ENCODE results near the gene SMIM12.

GRCh38 chr1:34865981-34866761 lies 6.6 kb upstream of the SMIM12 start:
- TF ChIP-seq, protein P1, sequence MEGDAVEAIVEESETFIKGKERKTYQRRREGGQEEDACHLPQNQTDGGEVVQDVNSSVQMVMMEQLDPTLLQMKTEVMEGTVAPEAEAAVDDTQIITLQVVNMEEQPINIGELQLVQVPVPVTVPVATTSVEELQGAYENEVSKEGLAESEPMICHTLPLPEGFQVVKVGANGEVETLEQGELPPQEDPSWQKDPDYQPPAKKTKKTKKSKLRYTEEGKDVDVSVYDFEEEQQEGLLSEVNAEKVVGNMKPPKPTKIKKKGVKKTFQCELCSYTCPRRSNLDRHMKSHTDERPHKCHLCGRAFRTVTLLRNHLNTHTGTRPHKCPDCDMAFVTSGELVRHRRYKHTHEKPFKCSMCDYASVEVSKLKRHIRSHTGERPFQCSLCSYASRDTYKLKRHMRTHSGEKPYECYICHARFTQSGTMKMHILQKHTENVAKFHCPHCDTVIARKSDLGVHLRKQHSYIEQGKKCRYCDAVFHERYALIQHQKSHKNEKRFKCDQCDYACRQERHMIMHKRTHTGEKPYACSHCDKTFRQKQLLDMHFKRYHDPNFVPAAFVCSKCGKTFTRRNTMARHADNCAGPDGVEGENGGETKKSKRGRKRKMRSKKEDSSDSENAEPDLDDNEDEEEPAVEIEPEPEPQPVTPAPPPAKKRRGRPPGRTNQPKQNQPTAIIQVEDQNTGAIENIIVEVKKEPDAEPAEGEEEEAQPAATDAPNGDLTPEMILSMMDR (IDR thresholded peaks at IDR 0.05; ENCODE audit: low read depth, low read length, missing input control), result peak; percentile 87
- TF ChIP-seq SP1 (IDR thresholded peaks at IDR 0.05), result no peak
